ENCODE results near the gene RAB11FIP2.

RAB11FIP2 gene

GRCh38 chr10:118045158-118045836, 1.4 kb downstream of the RAB11FIP2 start:
- no peak for TF ChIP-seq CTCF (IDR thresholded peaks at IDR 0.05)

GRCh38 chr10:118042827-118043242, 3.9 kb downstream of the RAB11FIP2 start:
- no peak for TF ChIP-seq CTCF (IDR thresholded peaks at IDR 0.05)

GRCh38 chr10:118042336-118042735, 4.4 kb downstream of the RAB11FIP2 start:
- TF ChIP-seq CTCF (IDR thresholded peaks at IDR 0.05) = no peak

GRCh38 chr10:118041316-118041715, 5.4 kb downstream of the RAB11FIP2 start:
- TF ChIP-seq CTCF (IDR thresholded peaks at IDR 0.05) = no peak

- TF ChIP-seq CTCF (IDR thresholded peaks at IDR 0.05) = no peak
Observed at GRCh38 chr10:118036281-118036875, 10.4 kb downstream of the RAB11FIP2 start.

- TF ChIP-seq CTCF (IDR thresholded peaks at IDR 0.05) = no peak
Observed at GRCh38 chr10:118035354-118036005, 11.3 kb downstream of the RAB11FIP2 start.

GRCh38 chr10:118034791-118035261, 11.9 kb downstream of the RAB11FIP2 start:
- no peak for TF ChIP-seq CTCF (IDR thresholded peaks at IDR 0.05)

All from LNCAP (cell line).